HepG2 (cell line): Measurements from ENCODE around the gene STX5. TPM values are rescaled to one million over a fixed set of nuclear protein-coding genes. Genes with fewer than 3 reads are reported as not detected.

Source experiments
- ARNT2 ChIP-seq: sonication (generic); formaldehyde crosslinking; IDR thresholded peaks from 2 replicates; pipeline ENCODE4 v1.8.0; 2022; ENCODE audit warnings: mild to moderate bottlenecking, low read depth, missing genetic modification reagents, moderate library complexity
- BHLHE40 ChIP-seq: IDR thresholded peaks from 2 replicates; pipeline ENCODE4 v1.6.1; 2011; ENCODE audit warnings: low read length, improper control_type of control experiment
- FOXJ3 ChIP-seq: sonication (generic); formaldehyde crosslinking; IDR thresholded peaks from 2 replicates; pipeline ENCODE4 v1.4.0; 2020; ENCODE audit warnings: missing genetic modification reagents, mild to moderate bottlenecking, borderline replicate concordance
- GZF1 ChIP-seq: sonication (generic); formaldehyde crosslinking; IDR thresholded peaks from 2 replicates; pipeline ENCODE4 v1.5.1; 2020; ENCODE audit warnings: mild to moderate bottlenecking, missing genetic modification reagents
- NONO ChIP-seq, 2 experiments: fragments of 450-650 bp in 1 of 2; sonication (generic) in 1 of 2; formaldehyde crosslinking in 1 of 2; IDR thresholded peaks in 1 of 2; conservative IDR thresholded peaks in 1 of 2; 2 replicates each; pipeline versions ENCODE4 v1.6.1 to v1.8.0; 2017 to 2022; ENCODE audit warnings: mild to moderate bottlenecking in 1 of 2, missing genetic modification reagents in 1 of 2, moderate library complexity in 1 of 2
- PRPF4 ChIP-seq: fragments of 200-400 bp; formaldehyde crosslinking; IDR thresholded peaks from 2 replicates; pipeline ENCODE4 v1.6.1; 2016; ENCODE audit warnings: low read length, low read depth; ENCODE audit not compliant: poor library complexity, severe bottlenecking
- RBM22 ChIP-seq: fragments of 200-400 bp; formaldehyde crosslinking; optimal IDR thresholded peaks from 2 replicates; pipeline ENCODE3; 2017; ENCODE audit warnings: mild to moderate bottlenecking, low read length, moderate library complexity
- SNRNP70 ChIP-seq: fragments of 200-400 bp; formaldehyde crosslinking; IDR thresholded peaks from 2 replicates; pipeline ENCODE4 v1.6.1; 2017; ENCODE audit warnings: mild to moderate bottlenecking, low read depth, low read length, moderate library complexity
- WIZ ChIP-seq: sonication (generic); formaldehyde crosslinking; IDR thresholded peaks from 2 replicates; pipeline ENCODE4 v1.5.1; 2020; ENCODE audit warnings: mild to moderate bottlenecking, missing genetic modification reagents
- YEATS4 ChIP-seq: sonication (generic); formaldehyde crosslinking; IDR thresholded peaks from 2 replicates; pipeline ENCODE4 v1.4.0; 2020; ENCODE audit warnings: missing genetic modification reagents, borderline replicate concordance
- ZBTB3 ChIP-seq: sonication (generic); formaldehyde crosslinking; IDR thresholded peaks from 2 replicates; pipeline ENCODE4 v1.4.0; 2020; ENCODE audit warnings: low read depth, mild to moderate bottlenecking, moderate library complexity, missing genetic modification reagents, borderline replicate concordance
- ZC3H13 ChIP-seq: sonication (generic); formaldehyde crosslinking; IDR thresholded peaks from 2 replicates; pipeline ENCODE4 v1.8.1; 2023; ENCODE audit warnings: mild to moderate bottlenecking, missing genetic modification reagents, moderate library complexity
- ZNF121 ChIP-seq: sonication (generic); formaldehyde crosslinking; IDR thresholded peaks from 2 replicates; pipeline ENCODE4 v1.5.0; 2020; ENCODE audit warnings: mild to moderate bottlenecking, missing genetic modification reagents
- ZNF263 ChIP-seq: sonication (generic); formaldehyde crosslinking; IDR thresholded peaks from 2 replicates; pipeline ENCODE4 v1.4.0; 2020; ENCODE audit warnings: missing genetic modification reagents
- ZNF331 ChIP-seq: sonication (generic); formaldehyde crosslinking; IDR thresholded peaks from 2 replicates; pipeline ENCODE4 v1.4.0; 2020; ENCODE audit warnings: missing genetic modification reagents
- ZNF354B ChIP-seq: sonication (generic); formaldehyde crosslinking; IDR thresholded peaks from 2 replicates; pipeline ENCODE4 v1.8.0; 2022; ENCODE audit warnings: mild to moderate bottlenecking, missing genetic modification reagents
- ZNF547 ChIP-seq: sonication (generic); formaldehyde crosslinking; IDR thresholded peaks from 2 replicates; pipeline ENCODE4 v1.5.1; 2020; ENCODE audit warnings: mild to moderate bottlenecking, missing genetic modification reagents
- ZNF761 ChIP-seq: sonication (generic); formaldehyde crosslinking; conservative IDR thresholded peaks from 2 replicates; pipeline ENCODE4 v1.4.0; 2020; ENCODE audit warnings: mild to moderate bottlenecking, missing genetic modification reagents
- polyA plus RNA-seq, 8 experiments: library from polyadenylated mRNA; depleted of rRNA in 3 of 8; stranded (reverse) in 7 of 8; unstranded in 1 of 8; fragments of >200 nt; fragmentation: Illumina TruSeq in 4 of 8; extraction: Trizol in 4 of 8; gene quantifications; 2 replicates each; pipeline versions ENCODE4 v1.2.1 to v1.2.3, GENCODE V29; 2011 to 2016; ENCODE audit warnings: low read depth in 4 of 8, missing spikeins in 1 of 8, mixed read lengths in 1 of 8; ENCODE audit not compliant: insufficient read depth in 1 of 8
- total RNA-seq, 5 experiments: library from RNA; depleted of rRNA; stranded (reverse); fragments of >200 nt; fragmentation: Illumina TruSeq; extraction: Trizol; gene quantifications; 2 replicates each; pipeline ENCODE4 v1.2.3, GENCODE V29; 2016; ENCODE audit warnings: low read depth in 1 of 5
- TF ChIP-seq, protein P1 (sequence below): IDR thresholded peaks from 2 replicates; pipeline ENCODE4 v1.6.1; 2016; ENCODE audit warnings: missing biosample characterization, missing genetic modification reagents, low read depth
- TF ChIP-seq, protein P2 (sequence below): IDR thresholded peaks from 2 replicates; pipeline ENCODE4 v1.6.1; 2012; ENCODE audit warnings: low read depth, low read length, improper control_type of control experiment
- TF ChIP-seq, protein P3 (sequence below): sonication (generic); formaldehyde crosslinking; IDR thresholded peaks from 2 replicates; pipeline ENCODE4 v1.5.0; 2020; ENCODE audit warnings: missing genetic modification reagents
- TF ChIP-seq, protein P4 (sequence below): sonication (generic); formaldehyde crosslinking; IDR thresholded peaks from 2 replicates; pipeline ENCODE4 v1.8.1; 2022; ENCODE audit warnings: low read depth, mild to moderate bottlenecking, missing genetic modification reagents

Gene STX5
- total and polyA plus RNA-seq, 2 of the 13 experiments (the other 11 are each of a cell fraction or from before 2014, with no cell fraction given): 26.9 to 30.0 TPM

DNA sequence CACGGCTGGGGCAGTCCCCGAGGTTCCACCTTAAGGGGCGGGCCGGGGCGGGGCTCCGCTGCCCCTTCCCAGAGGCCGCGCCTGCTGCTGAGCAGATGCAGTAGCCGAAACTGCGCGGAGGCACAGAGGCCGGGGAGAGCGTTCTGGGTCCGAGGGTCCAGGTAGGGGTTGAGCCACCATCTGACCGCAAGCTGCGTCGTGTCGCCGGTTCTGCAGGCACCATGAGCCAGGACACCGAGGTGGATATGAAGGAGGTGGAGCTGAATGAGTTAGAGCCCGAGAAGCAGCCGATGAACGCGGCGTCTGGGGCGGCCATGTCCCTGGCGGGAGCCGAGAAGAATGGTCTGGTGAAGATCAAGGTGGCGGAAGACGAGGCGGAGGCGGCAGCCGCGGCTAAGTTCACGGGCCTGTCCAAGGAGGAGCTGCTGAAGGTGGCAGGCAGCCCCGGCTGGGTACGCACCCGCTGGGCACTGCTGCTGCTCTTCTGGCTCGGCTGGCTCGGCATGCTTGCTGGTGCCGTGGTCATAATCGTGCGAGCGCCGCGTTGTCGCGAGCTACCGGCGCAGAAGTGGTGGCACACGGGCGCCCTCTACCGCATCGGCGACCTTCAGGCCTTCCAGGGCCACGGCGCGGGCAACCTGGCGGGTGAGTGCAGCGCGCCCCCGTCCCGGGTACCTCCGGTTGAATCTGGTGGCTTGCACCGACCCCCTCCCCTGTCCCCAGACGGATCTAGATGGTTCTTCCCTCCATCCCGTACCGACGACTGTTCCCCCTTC, 49.1 kb upstream of the STX5 start, which contains the start of gene SLC3A2 (continued):
- TF ChIP-seq NONO (IDR thresholded peaks at IDR 0.05) (no peak), NONO (CRISPR knock-in tag; conservative IDR thresholded peaks at IDR 0.05) (peak; percentile 83), ZC3H13 (CRISPR knock-in tag) (peak; percentile 84; the same call in 1 of the 2 replicates), ZNF263 (CRISPR knock-in tag) (peak; percentile 10; the same call in 1 of the 2 replicates), RBM22 (peak; percentile 93), ZNF121 (CRISPR knock-in tag) (peak; percentile 28; the same call in 1 of the 2 replicates), WIZ (CRISPR knock-in tag) (peak; percentile 75; the same call in 1 of the 2 replicates), GZF1 (CRISPR knock-in tag) (peak; percentile 86; the same call in 1 of the 2 replicates), ZBTB3 (peak; percentile 76; the same call in 1 of the 2 replicates), PRPF4 (no peak), SNRNP70 (no peak), BHLHE40 (no peak), ZNF331 (peak; percentile 63), FOXJ3 (CRISPR knock-in tag) (no peak), ZNF761 (peak; percentile 82; the same call in 1 of the 2 replicates), ZNF547 (CRISPR knock-in tag) (peak; percentile 90), YEATS4 (CRISPR knock-in tag) (peak; percentile 81), ARNT2 (CRISPR knock-in tag) (peak; percentile 68), ZNF354B (CRISPR knock-in tag) (no peak)
- TF ChIP-seq, protein P1, sequence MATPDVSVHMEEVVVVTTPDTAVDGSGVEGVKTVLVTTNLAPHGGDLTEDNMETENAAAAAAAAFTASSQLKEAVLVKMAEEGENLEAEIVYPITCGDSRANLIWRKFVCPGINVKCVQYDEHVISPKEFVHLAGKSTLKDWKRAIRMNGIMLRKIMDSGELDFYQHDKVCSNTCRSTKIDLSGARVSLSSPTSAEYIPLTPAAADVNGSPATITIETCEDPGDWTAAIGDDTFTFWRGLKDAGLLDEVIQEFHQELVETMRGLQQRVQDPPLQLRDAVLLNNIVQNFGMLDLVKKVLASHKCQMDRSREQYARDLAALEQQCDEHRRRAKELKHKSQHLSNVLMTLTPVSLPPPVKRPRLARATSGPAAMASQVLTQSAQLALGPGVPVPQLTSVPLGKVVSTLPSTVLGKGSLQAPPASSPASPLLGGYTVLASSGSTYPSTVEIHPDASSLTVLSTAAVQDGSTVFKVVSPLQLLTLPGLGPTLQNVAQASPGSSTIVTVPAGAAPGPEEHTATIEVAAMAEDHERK: no peak
- TF ChIP-seq, protein P2, sequence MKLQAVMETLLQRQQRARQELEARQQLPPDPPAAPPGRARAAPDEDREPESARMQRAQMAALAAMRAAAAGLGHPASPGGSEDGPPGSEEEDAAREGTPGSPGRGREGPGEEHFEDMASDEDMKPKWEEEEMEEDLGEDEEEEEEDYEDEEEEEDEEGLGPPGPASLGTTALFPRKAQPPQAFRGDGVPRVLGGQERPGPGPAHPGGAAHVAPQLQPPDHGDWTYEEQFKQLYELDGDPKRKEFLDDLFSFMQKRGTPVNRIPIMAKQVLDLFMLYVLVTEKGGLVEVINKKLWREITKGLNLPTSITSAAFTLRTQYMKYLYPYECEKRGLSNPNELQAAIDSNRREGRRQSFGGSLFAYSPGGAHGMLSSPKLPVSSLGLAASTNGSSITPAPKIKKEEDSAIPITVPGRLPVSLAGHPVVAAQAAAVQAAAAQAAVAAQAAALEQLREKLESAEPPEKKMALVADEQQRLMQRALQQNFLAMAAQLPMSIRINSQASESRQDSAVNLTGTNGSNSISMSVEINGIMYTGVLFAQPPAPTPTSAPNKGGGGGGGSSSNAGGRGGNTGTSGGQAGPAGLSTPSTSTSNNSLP: no peak
- TF ChIP-seq, protein P3, sequence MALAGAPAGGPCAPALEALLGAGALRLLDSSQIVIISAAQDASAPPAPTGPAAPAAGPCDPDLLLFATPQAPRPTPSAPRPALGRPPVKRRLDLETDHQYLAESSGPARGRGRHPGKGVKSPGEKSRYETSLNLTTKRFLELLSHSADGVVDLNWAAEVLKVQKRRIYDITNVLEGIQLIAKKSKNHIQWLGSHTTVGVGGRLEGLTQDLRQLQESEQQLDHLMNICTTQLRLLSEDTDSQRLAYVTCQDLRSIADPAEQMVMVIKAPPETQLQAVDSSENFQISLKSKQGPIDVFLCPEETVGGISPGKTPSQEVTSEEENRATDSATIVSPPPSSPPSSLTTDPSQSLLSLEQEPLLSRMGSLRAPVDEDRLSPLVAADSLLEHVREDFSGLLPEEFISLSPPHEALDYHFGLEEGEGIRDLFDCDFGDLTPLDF (CRISPR knock-in tag): peak; percentile 33; the same call in 1 of the 2 replicates
- TF ChIP-seq, protein P4, sequence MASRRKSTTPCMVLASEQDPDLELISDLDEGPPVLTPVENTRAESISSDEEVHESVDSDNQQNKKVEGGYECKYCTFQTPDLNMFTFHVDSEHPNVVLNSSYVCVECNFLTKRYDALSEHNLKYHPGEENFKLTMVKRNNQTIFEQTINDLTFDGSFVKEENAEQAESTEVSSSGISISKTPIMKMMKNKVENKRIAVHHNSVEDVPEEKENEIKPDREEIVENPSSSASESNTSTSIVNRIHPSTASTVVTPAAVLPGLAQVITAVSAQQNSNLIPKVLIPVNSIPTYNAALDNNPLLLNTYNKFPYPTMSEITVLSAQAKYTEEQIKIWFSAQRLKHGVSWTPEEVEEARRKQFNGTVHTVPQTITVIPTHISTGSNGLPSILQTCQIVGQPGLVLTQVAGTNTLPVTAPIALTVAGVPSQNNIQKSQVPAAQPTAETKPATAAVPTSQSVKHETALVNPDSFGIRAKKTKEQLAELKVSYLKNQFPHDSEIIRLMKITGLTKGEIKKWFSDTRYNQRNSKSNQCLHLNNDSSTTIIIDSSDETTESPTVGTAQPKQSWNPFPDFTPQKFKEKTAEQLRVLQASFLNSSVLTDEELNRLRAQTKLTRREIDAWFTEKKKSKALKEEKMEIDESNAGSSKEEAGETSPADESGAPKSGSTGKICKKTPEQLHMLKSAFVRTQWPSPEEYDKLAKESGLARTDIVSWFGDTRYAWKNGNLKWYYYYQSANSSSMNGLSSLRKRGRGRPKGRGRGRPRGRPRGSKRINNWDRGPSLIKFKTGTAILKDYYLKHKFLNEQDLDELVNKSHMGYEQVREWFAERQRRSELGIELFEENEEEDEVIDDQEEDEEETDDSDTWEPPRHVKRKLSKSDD (CRISPR knock-in tag): peak; percentile 41; the same call in 1 of the 2 replicates
